ENCODE measurements around the gene CDC42BPB.
A peak's percentile ranks its signal among the peaks of the same experiment; 100 is the strongest.
"Not testable (repeated sequence)": the region's sequence is repeated elsewhere in the genome, so short reads cannot be mapped to it uniquely, and the experiment has no call there.

The CDC42BPB gene

GRCh38 chr14:102941419-102942011, 115.8 kb downstream of the CDC42BPB start:
- DNase-seq, result no peak

- DNase-seq, result no peak
Observed at GRCh38 chr14:102940729-102941362, 116.5 kb downstream of the CDC42BPB start.

GRCh38 chr14:102939820-102940561, 117.4 kb downstream of the CDC42BPB start:
- no peak for DNase-seq

GRCh38 chr14:102939329-102939728, 118.0 kb downstream of the CDC42BPB start:
- DNase-seq, result no peak

GRCh38 chr14:102938191-102938590, 119.2 kb downstream of the CDC42BPB start:
- DNase-seq, result no peak

- no peak for DNase-seq
Observed at GRCh38 chr14:102937331-102938175, 119.8 kb downstream of the CDC42BPB start.

GRCh38 chr14:102935756-102936155, 121.6 kb downstream of the CDC42BPB start:
- no peak for DNase-seq

- DNase-seq, result no peak
Observed at GRCh38 chr14:102933618-102934231, 123.6 kb downstream of the CDC42BPB start.

GRCh38 chr14:102932484-102933248, 124.7 kb downstream of the CDC42BPB start:
- no peak for DNase-seq

- DNase-seq, result no peak
Observed at GRCh38 chr14:102931580-102932285, 125.6 kb downstream of the CDC42BPB start.

- no peak for DNase-seq
Observed at GRCh38 chr14:102930753-102931579, 126.4 kb downstream of the CDC42BPB start.

GRCh38 chr14:102930138-102930752, 127.1 kb downstream of the CDC42BPB start:
- peak; percentile 38 for DNase-seq

- no peak for DNase-seq
Observed at GRCh38 chr14:102929241-102930137, 127.9 kb downstream of the CDC42BPB start.

GRCh38 chr14:102928412-102929240, 128.7 kb downstream of the CDC42BPB start:
- DNase-seq, result peak; percentile 89

- peak; percentile 60 for DNase-seq
Observed at GRCh38 chr14:102927878-102928411, 129.4 kb downstream of the CDC42BPB start.

- DNase-seq, result no peak
Observed at GRCh38 chr14:102927346-102927877, 129.9 kb downstream of the CDC42BPB start.

GRCh38 chr14:102926840-102927239, 130.5 kb downstream of the CDC42BPB start:
- DNase-seq, result not testable (repeated sequence)

Data from hematopoietic multipotent progenitor cell treated with erythropoietin and hydrocortisone succinate and interleukin-3 and kit ligand, for 4 days (in vitro differentiated cells).